ENCODE results near the gene TMEM100. TPM values are rescaled to one million over a fixed set of nuclear protein-coding genes. Genes with fewer than 3 reads are reported as not detected.

The TMEM100 gene
- total RNA-seq, 1 donor from 2014 or later = 21.4 TPM

Other genes with a start within 250 kb of the TMEM100 start
- not detected in 2 replicates for gene SMIM36, start 211.4 kb downstream of the TMEM100 start, total RNA-seq (ENCODE audit: low replicate concordance)
- 20.6 and 22.1 TPM in 2 replicates for gene PCTP, start 28.2 kb upstream of the TMEM100 start, total RNA-seq (ENCODE audit: low replicate concordance)

All from type B pancreatic cell (in vitro differentiated cells).